IPS-20b (cell line): ENCODE data around the gene B3GNT9.

Source experiments
- H3K27ac ChIP-seq: one replicate; pipeline ENCODE4 v1.5.1; 2013; ENCODE audit warnings: low read length
- H3K27me3 ChIP-seq: 2 replicates; pipeline ENCODE4 v1.6.1; 2013; ENCODE audit warnings: mild to moderate bottlenecking, low read length, inconsistent platforms; ENCODE audit not compliant: insufficient read depth
- H3K36me3 ChIP-seq: 2 replicates; pipeline ENCODE4 v1.6.1; 2013; ENCODE audit warnings: low read depth, mild to moderate bottlenecking, inconsistent platforms, low read length, moderate library complexity; ENCODE audit not compliant: insufficient read depth
- H3K4me1 ChIP-seq: 2 replicates; pipeline ENCODE4 v1.6.1; 2013; ENCODE audit warnings: mild to moderate bottlenecking, control low read depth, inconsistent platforms, low read length, moderate library complexity; ENCODE audit not compliant: insufficient read depth
- H3K4me3 ChIP-seq: 2 replicates; pipeline ENCODE4 v1.5.1; 2013; ENCODE audit warnings: mild to moderate bottlenecking, low read length, inconsistent platforms
- H3K9ac ChIP-seq: 2 replicates; pipeline ENCODE4 v1.6.1; 2013; ENCODE audit warnings: low read depth, mild to moderate bottlenecking, inconsistent platforms, low read length, moderate library complexity
- H3K9me3 ChIP-seq: 2 replicates; pipeline ENCODE4 v1.6.1; 2013; ENCODE audit warnings: mild to moderate bottlenecking, low read depth, low read length, inconsistent platforms; ENCODE audit not compliant: insufficient read depth

The B3GNT9 gene

GRCh38 chr16:67101311-67102082, 49.3 kb downstream of the B3GNT9 start:
- Histone ChIP-seq H3K27ac (no peak overlapping the region), H3K4me1 (no peaks in the 10 kb centered on the region), H3K4me3 (no peak overlapping the region), H3K9me3 (no peaks in the 10 kb centered on the region), H3K36me3 (peaks cover 7% of the 10 kb centered on the region), H3K27me3 (no peaks in the 10 kb centered on the region), H3K9ac (no peak overlapping the region)

- H3K27me3 ChIP-seq: no peaks in the 10 kb centered on the region
- H3K9ac ChIP-seq: no peak overlapping the region
- H3K27ac ChIP-seq: no peak overlapping the region
- no peaks in the 10 kb centered on the region for H3K9me3 ChIP-seq
- H3K36me3 ChIP-seq: peaks cover 7% of the 10 kb centered on the region
- H3K4me1 ChIP-seq: no peaks in the 10 kb centered on the region
- no peak overlapping the region for H3K4me3 ChIP-seq
These were observed 50.1 kb downstream of the B3GNT9 start for GRCh38 chr16:67100569-67101310.

GRCh38 chr16:67098599-67098998, 52.2 kb downstream of the B3GNT9 start:
- Histone ChIP-seq H3K4me1 (no peaks in the 10 kb centered on the region), H3K4me3 (no peak overlapping the region), H3K27me3 (no peaks in the 10 kb centered on the region), H3K9ac (no peak overlapping the region), H3K9me3 (no peaks in the 10 kb centered on the region), H3K27ac (no peak overlapping the region), H3K36me3 (peaks cover 7% of the 10 kb centered on the region)
